ENCODE measurements around the gene LRRC8C. TPM values are rescaled to one million over a fixed set of nuclear protein-coding genes. Genes with fewer than 3 reads are reported as not detected.

Gene LRRC8C
- total and polyA plus RNA-seq, 10 of the 15 experiments (the other 5 are each of a cell fraction or from before 2014, with no cell fraction given): 2.3 to 16.3 (median 10.8) TPM

GRCh38 chr1:89587729-89588161, 45.2 kb upstream of the LRRC8C start:
- no peak overlapping the region for H3K4me3 ChIP-seq
- DNase-seq (ENCODE audit: low read depth, low spot score) (no peak), FAIRE-seq (no peak), ATAC-seq (no peak)
- H3K4me2 ChIP-seq (ENCODE audit: control insufficient read depth, insufficient read depth): no peak overlapping the region
- RAD21 ChIA-PET (ENCODE audit: unreplicated experiment): no interaction called here
- POLR2A ChIA-PET: no interaction called here
- no peaks in the 10 kb centered on the region for H4K20me1 ChIP-seq (ENCODE audit: control insufficient read depth, insufficient read depth)
- no TSS peak for BruUV-seq (replicated peaks)
- 95% methylated on average over 4 of the region's 4 CpGs for WGBS (ENCODE audit: insufficient coverage, insufficient replicate concordance, low lambda C conversion rate, missing lambda C conversion rate)
- no peak overlapping the region for H3K27ac ChIP-seq (ENCODE audit: control insufficient read depth, insufficient read depth)
- no peaks in the 10 kb centered on the region for H3K9me3 ChIP-seq (replicated peaks; ENCODE audit: control insufficient read depth, insufficient read depth, low read length)
- TF ChIP-seq POLR2AphosphoS2 (IDR thresholded peaks at IDR 0.05; ENCODE audit: low read depth, low read length) (no peak), NR2C1 (IDR thresholded peaks at IDR 0.05) (no peak), NFYA (IDR thresholded peaks at IDR 0.05; ENCODE audit: borderline replicate concordance, low read depth, low read length) (no peak), LARP7 (IDR thresholded peaks at IDR 0.05) (no peak), EP300 (IDR thresholded peaks at IDR 0.05; ENCODE audit: borderline replicate concordance in 1 of 2, control insufficient read depth in 1 of 2, low read depth in 2 of 2, low read length in 2 of 2) (no peak), CBX5 (IDR thresholded peaks at IDR 0.05; ENCODE audit: low read depth) (no peak), CREB1 (IDR thresholded peaks at IDR 0.05; ENCODE audit: low read depth) (no peak), HDAC2 (IDR thresholded peaks at IDR 0.05) (no peak), POU2F2 (IDR thresholded peaks at IDR 0.05; ENCODE audit: borderline replicate concordance, low read depth, low read length) (no peak), CEBPB (IDR thresholded peaks at IDR 0.05; ENCODE audit: borderline replicate concordance in 1 of 2, low read depth in 2 of 2, low read length in 2 of 2) (no peak)
- SMC1A ChIA-PET (ENCODE audit: uncharacterized antibody, unreplicated experiment): interaction anchor here (1.3 to 1.5 kb wide), 3 partner anchors 10 to 24 kb away, joined by 3 to 4 read pairs (median 4); no protein-coding TSS in a partner anchor
- no peaks in the 10 kb centered on the region for H3K79me2 ChIP-seq (ENCODE audit: control insufficient read depth, insufficient read depth, low read length)
- peaks cover 2 to 9% of the 10 kb centered on the region in 2 experiments for H3K36me3 ChIP-seq (ENCODE audit: control insufficient read depth in 2 of 2, insufficient read depth in 2 of 2, low read length in 1 of 2)
- in situ Hi-C loops (cut with MboI): no loop called here
- no peak overlapping the region for H2AFZ ChIP-seq (ENCODE audit: control insufficient read depth, low read depth, low read length)
- intact Hi-C loops (cut with micrococcal nuclease; ENCODE audit: unreplicated experiment): no loop called here
- CTCF ChIA-PET: interaction anchor here (0.6 to 1.0 kb wide), 4 partner anchors 67 to 175 kb away, joined by 3 to 5 read pairs (median 4); no protein-coding TSS in a partner anchor
- peaks cover 6% of the 10 kb centered on the region for H3K4me1 ChIP-seq (ENCODE audit: control insufficient read depth, insufficient read depth, low read length)
- no peaks in the 10 kb centered on the region for H3K27me3 ChIP-seq (replicated peaks in 1 of 2; ENCODE audit: control insufficient read depth in 2 of 2, insufficient read depth in 2 of 2, low read length in 1 of 2)
- no peak overlapping the region for H3K9ac ChIP-seq (ENCODE audit: control insufficient read depth, insufficient read depth, low read length)
